Type B pancreatic cell (in vitro differentiated cells): ENCODE results near the gene TEX14. TPM values are rescaled to one million over a fixed set of nuclear protein-coding genes. Genes with fewer than 3 reads are reported as not detected.
A peak's percentile ranks its signal among the peaks of the same experiment; 100 is the strongest.

Source experiments
- DNase-seq: peaks from one replicate; pipeline ENCODE4 v3.0.0; 2021; ENCODE audit warnings: mixed read lengths; ENCODE audit not compliant: unreplicated experiment; ENCODE audit errors: extremely low spot score
- H3K27ac Mint-ChIP-seq: 2 replicates; pipeline ENCODE4 v1.8.0; 2021; ENCODE audit warnings: mild to moderate bottlenecking, mixed read lengths
- H3K27me3 Mint-ChIP-seq: 2 replicates; pipeline ENCODE4 v1.8.0; 2021; ENCODE audit warnings: mixed read lengths
- H3K36me3 Mint-ChIP-seq: 2 replicates; pipeline ENCODE4 v1.8.0; 2021; ENCODE audit warnings: mixed read lengths
- H3K4me1 Mint-ChIP-seq: one replicate; pipeline ENCODE4 v1.8.0; 2021; ENCODE audit warnings: mixed read lengths; ENCODE audit not compliant: unreplicated experiment
- H3K4me3 Mint-ChIP-seq: 2 replicates; pipeline ENCODE4 v1.8.0; 2021; ENCODE audit warnings: mild to moderate bottlenecking, mixed read lengths
- H3K9me3 Mint-ChIP-seq: 2 replicates; pipeline ENCODE4 v1.8.0; 2021; ENCODE audit warnings: mixed read lengths
- CTCF ChIP-seq: fragments of 200-600 bp; sonication (generic); conservative IDR thresholded peaks from 2 replicates; pipeline ENCODE4 v1.5.0; 2021; ENCODE audit warnings: antibody characterized with exemption, mild to moderate bottlenecking
- total RNA-seq: library from RNA; stranded (reverse); gene quantifications from 2 replicates; pipeline ENCODE4 v1.2.1, GENCODE V29; 2021; ENCODE audit warnings: low replicate concordance

The TEX14 gene
- total RNA-seq, 1 donor from 2014 or later, result 0.34 TPM

GRCh38 chr17:58630883-58631522 is 60.8 kb downstream of the TEX14 start:
- DNase-seq, result no peak
- Mint-ChIP-seq H3K4me3 (peak overlapping the region; percentile 61), H3K36me3 (no peaks in the 10 kb centered on the region), H3K27me3 (no peaks in the 10 kb centered on the region), H3K9me3 (no peaks in the 10 kb centered on the region), H3K27ac (no peak overlapping the region), H3K4me1 (no peaks in the 10 kb centered on the region)
- no peak for TF ChIP-seq CTCF

- Mint-ChIP-seq H3K27me3 (no peaks in the 10 kb centered on the region), H3K4me3 (no peak overlapping the region), H3K27ac (no peak overlapping the region), H3K4me1 (no peaks in the 10 kb centered on the region), H3K36me3 (no peaks in the 10 kb centered on the region), H3K9me3 (no peaks in the 10 kb centered on the region)
- no peak for DNase-seq
- no peak for TF ChIP-seq CTCF
Measured at GRCh38 chr17:58626905-58627304, 64.9 kb downstream of the TEX14 start.

GRCh38 chr17:58624751-58625150 is 67.1 kb downstream of the TEX14 start:
- no peaks in the 10 kb centered on the region for H3K9me3 Mint-ChIP-seq
- H3K27me3 Mint-ChIP-seq, result no peaks in the 10 kb centered on the region
- H3K36me3 Mint-ChIP-seq, result no peaks in the 10 kb centered on the region
- no peak for DNase-seq
- TF ChIP-seq CTCF, result no peak
- no peaks in the 10 kb centered on the region for H3K4me1 Mint-ChIP-seq
- H3K4me3 Mint-ChIP-seq, result no peak overlapping the region
- H3K27ac Mint-ChIP-seq, result no peak overlapping the region

GRCh38 chr17:58621174-58621573 is 70.7 kb downstream of the TEX14 start:
- Mint-ChIP-seq H3K36me3 (no peaks in the 10 kb centered on the region), H3K27ac (no peak overlapping the region), H3K4me3 (no peak overlapping the region), H3K27me3 (no peaks in the 10 kb centered on the region), H3K4me1 (no peaks in the 10 kb centered on the region), H3K9me3 (no peaks in the 10 kb centered on the region)
- no peak for DNase-seq
- TF ChIP-seq CTCF, result no peak

GRCh38 chr17:58618336-58618735 is 73.5 kb downstream of the TEX14 start:
- DNase-seq, result no peak
- H3K27me3 Mint-ChIP-seq, result no peaks in the 10 kb centered on the region
- H3K4me1 Mint-ChIP-seq, result no peaks in the 10 kb centered on the region
- no peak for TF ChIP-seq CTCF
- no peaks in the 10 kb centered on the region for H3K36me3 Mint-ChIP-seq
- no peak overlapping the region for H3K27ac Mint-ChIP-seq
- H3K9me3 Mint-ChIP-seq, result no peaks in the 10 kb centered on the region
- H3K4me3 Mint-ChIP-seq, result no peak overlapping the region

GRCh38 chr17:58617563-58617962 is 74.3 kb downstream of the TEX14 start:
- no peaks in the 10 kb centered on the region for H3K4me1 Mint-ChIP-seq
- no peak for TF ChIP-seq CTCF
- H3K27ac Mint-ChIP-seq, result no peak overlapping the region

More at GRCh38 chr17:58617563-58617962, 74.3 kb downstream of the TEX14 start:
- no peaks in the 10 kb centered on the region for H3K27me3 Mint-ChIP-seq
- H3K36me3 Mint-ChIP-seq, result no peaks in the 10 kb centered on the region
- no peaks in the 10 kb centered on the region for H3K9me3 Mint-ChIP-seq
- H3K4me3 Mint-ChIP-seq, result no peak overlapping the region
- DNase-seq, result no peak
